NCI-H1092 treated with DMSO at 0.1 percent for 48 hours (cell line): ENCODE data around the gene ISLR2.
"Not testable (repeated sequence)": the region's sequence is repeated elsewhere in the genome, so short reads cannot be mapped to it uniquely, and the experiment has no call there.

Experiments used
- DNase-seq: peaks from one replicate; lab custom pipeline; 2025; lab: John Stamatoyannopoulos, UW

ISLR2 gene

GRCh38 chr15:74130155-74130848 is at the start of gene ISLR2:
Gene ISLR2 (plus strand): TSS chr15:74130586. CDS start chr15:74132755, 2,169 bp downstream.
- DNase-seq: peak; percentile 64

GRCh38 chr15:74082450-74082849 is 47.9 kb upstream of the ISLR2 start, which contains the start of gene GOLGA6A:
Gene GOLGA6A (minus strand): TSS chr15:74082550. CDS start chr15:74082509, 41 bp downstream.
- DNase-seq: not testable (repeated sequence)

- not testable (repeated sequence) for DNase-seq
These were observed 35.8 kb upstream of the ISLR2 start for GRCh38 chr15:74094567-74094966.

- DNase-seq: not testable (repeated sequence)
These were observed 34.8 kb upstream of the ISLR2 start for GRCh38 chr15:74095610-74096009.

GRCh38 chr15:74096753-74097474 is 33.5 kb upstream of the ISLR2 start:
- DNase-seq: not testable (repeated sequence)

GRCh38 chr15:74099963-74100733 is 30.2 kb upstream of the ISLR2 start:
- DNase-seq: not testable (repeated sequence)

- no peak for DNase-seq
These were observed 22.3 kb upstream of the ISLR2 start for GRCh38 chr15:74108111-74108510.

- DNase-seq: not testable (repeated sequence)
These were observed 21.8 kb upstream of the ISLR2 start for GRCh38 chr15:74108611-74109010.

- DNase-seq: no peak
These were observed 20.7 kb upstream of the ISLR2 start for GRCh38 chr15:74109713-74110112.

- DNase-seq: no peak
These were observed 10.0 kb upstream of the ISLR2 start for GRCh38 chr15:74120426-74120825.

- no peak for DNase-seq
These were observed 9.3 kb upstream of the ISLR2 start for GRCh38 chr15:74121039-74121438.

GRCh38 chr15:74121858-74122257 is 8.5 kb upstream of the ISLR2 start:
- no peak for DNase-seq

GRCh38 chr15:74122403-74123130 is 7.8 kb upstream of the ISLR2 start:
- DNase-seq: no peak

- no peak for DNase-seq
These were observed 7.3 kb upstream of the ISLR2 start for GRCh38 chr15:74123131-74123429.

- no peak for DNase-seq
These were observed 6.7 kb upstream of the ISLR2 start for GRCh38 chr15:74123658-74124057.

- no peak for DNase-seq
These were observed 6.2 kb upstream of the ISLR2 start for GRCh38 chr15:74124196-74124595.

- no peak for DNase-seq
These were observed 5.6 kb upstream of the ISLR2 start for GRCh38 chr15:74124759-74125158.

- peak; percentile 88 for DNase-seq
These were observed 3.0 kb upstream of the ISLR2 start for GRCh38 chr15:74127255-74127953.

GRCh38 chr15:74127954-74128784 is 2.2 kb upstream of the ISLR2 start:
- DNase-seq: peak; percentile 40

- peak; percentile 34 for DNase-seq
These were observed 1.4 kb upstream of the ISLR2 start for GRCh38 chr15:74128785-74129585.
